WTC11 (cell line): ENCODE measurements around the gene LIN28A.

Source experiments
- NFATC4 ChIP-seq: fragments of 250-450 bp; sonication (Bioruptor Pico); IDR thresholded peaks from 2 replicates; pipeline ENCODE4 v1.9.0; 2021; ENCODE audit warnings: mild to moderate bottlenecking
- TF ChIP-seq, protein P1 (sequence below): sonication (generic); formaldehyde crosslinking; IDR thresholded peaks from 2 replicates; pipeline ENCODE4 v1.8.1; 2023; ENCODE audit warnings: mild to moderate bottlenecking, missing genetic modification reagents, moderate library complexity

DNA sequence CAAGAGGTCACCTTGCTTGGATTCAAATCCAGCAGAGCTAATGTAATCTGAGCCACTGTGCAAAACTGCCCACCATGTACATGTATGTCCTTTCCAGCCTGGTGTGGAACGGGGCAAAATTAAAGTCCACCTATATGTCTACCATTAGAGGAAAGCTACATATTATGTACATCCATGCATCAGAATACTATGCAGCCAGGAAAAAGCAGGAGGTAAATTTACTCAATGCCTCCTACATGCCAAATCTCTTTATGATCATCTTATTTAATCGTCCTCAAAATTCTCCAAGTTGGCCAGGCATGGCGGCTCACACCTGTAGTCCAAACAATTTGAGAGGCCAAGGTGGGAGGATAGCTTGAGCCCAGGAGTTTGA lies 31.8 kb upstream of the LIN28A start:
- no peak for TF ChIP-seq NFATC4
- TF ChIP-seq, protein P1, sequence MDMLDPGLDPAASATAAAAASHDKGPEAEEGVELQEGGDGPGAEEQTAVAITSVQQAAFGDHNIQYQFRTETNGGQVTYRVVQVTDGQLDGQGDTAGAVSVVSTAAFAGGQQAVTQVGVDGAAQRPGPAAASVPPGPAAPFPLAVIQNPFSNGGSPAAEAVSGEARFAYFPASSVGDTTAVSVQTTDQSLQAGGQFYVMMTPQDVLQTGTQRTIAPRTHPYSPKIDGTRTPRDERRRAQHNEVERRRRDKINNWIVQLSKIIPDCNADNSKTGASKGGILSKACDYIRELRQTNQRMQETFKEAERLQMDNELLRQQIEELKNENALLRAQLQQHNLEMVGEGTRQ = no peak
